SK-N-SH treated with all-trans-retinoic acid at 6 μM for 48 hours (cell line): Measurements from ENCODE around the gene WDR38.

ENCODE experiments used
- ATAC-seq: fragments of 200-7000 bp; cut with Tn5 transposase; 3 replicates; pipeline ENCODE4 v1.9.1; 2020; ENCODE audit warnings: mild to moderate bottlenecking, moderate library complexity
- ARNTL ChIP-seq: fragments of 450-650 bp; formaldehyde crosslinking; IDR thresholded peaks from 2 replicates; pipeline ENCODE4 v1.5.0; 2020; ENCODE audit warnings: low read depth, mild to moderate bottlenecking, moderate library complexity, borderline replicate concordance
- BACH2 ChIP-seq: fragments of 250-450 bp; sonication (Bioruptor Pico); IDR thresholded peaks from 2 replicates; pipeline ENCODE4 v1.9.0; 2021; ENCODE audit warnings: mild to moderate bottlenecking, borderline replicate concordance
- CREB5 ChIP-seq: fragments of 250-450 bp; sonication (Bioruptor Pico); IDR thresholded peaks from 2 replicates; pipeline ENCODE4 v1.5.1; 2020; ENCODE audit warnings: low read depth, mild to moderate bottlenecking, moderate library complexity
- CSDC2 ChIP-seq: fragments of 250-450 bp; sonication (Bioruptor Pico); IDR thresholded peaks from 2 replicates; pipeline ENCODE4 v1.5.0; 2020; ENCODE audit warnings: mild to moderate bottlenecking, moderate library complexity
- ISL1 ChIP-seq: fragments of 250-450 bp; sonication (Bioruptor Pico); IDR thresholded peaks from 2 replicates; pipeline ENCODE4 v2.1.2; 2022; ENCODE audit warnings: mild to moderate bottlenecking, moderate library complexity
- OSR1 ChIP-seq: fragments of 250-450 bp; sonication (Bioruptor Pico); IDR thresholded peaks from 2 replicates; pipeline ENCODE4 v1.8.0; 2022; ENCODE audit warnings: moderate library complexity, mild to moderate bottlenecking, inconsistent platforms
- POU6F1 ChIP-seq: fragments of 250-450 bp; sonication (Bioruptor Pico); IDR thresholded peaks from 2 replicates; pipeline ENCODE4 v1.8.0; 2021; ENCODE audit warnings: low read depth, mild to moderate bottlenecking, moderate library complexity, borderline replicate concordance
- PPARA ChIP-seq: fragments of 250-450 bp; sonication (Bioruptor Pico); IDR thresholded peaks from 2 replicates; pipeline ENCODE4 v1.5.0; 2020; ENCODE audit warnings: mild to moderate bottlenecking, borderline replicate concordance
- RARB ChIP-seq: fragments of 250-450 bp; sonication (Bioruptor Pico); IDR thresholded peaks from 2 replicates; pipeline ENCODE4 v1.8.0; 2021; ENCODE audit warnings: mild to moderate bottlenecking, moderate library complexity
- SNAI2 ChIP-seq: fragments of 250-450 bp; sonication (Bioruptor Pico); IDR thresholded peaks from 2 replicates; pipeline ENCODE4 v1.5.0; 2020; ENCODE audit warnings: mild to moderate bottlenecking, moderate library complexity
- TOX ChIP-seq: fragments of 250-450 bp; sonication (Bioruptor Pico); IDR thresholded peaks from 2 replicates; pipeline ENCODE4 v1.8.0; 2021; ENCODE audit warnings: mild to moderate bottlenecking, moderate library complexity, borderline replicate concordance
- ZFP3 ChIP-seq: fragments of 250-450 bp; sonication (Bioruptor Pico); IDR thresholded peaks from 2 replicates; pipeline ENCODE4 v1.5.0; 2020; ENCODE audit warnings: mild to moderate bottlenecking, moderate library complexity
- ZFP30 ChIP-seq: fragments of 450-650 bp; formaldehyde crosslinking; IDR thresholded peaks from 2 replicates; pipeline ENCODE4 v1.5.0; 2022; ENCODE audit warnings: mild to moderate bottlenecking, moderate library complexity
- ZNF565 ChIP-seq: fragments of 450-650 bp; formaldehyde crosslinking; conservative IDR thresholded peaks from 2 replicates; pipeline ENCODE4 v1.5.0; 2020; ENCODE audit warnings: low read depth, mild to moderate bottlenecking, moderate library complexity
- ZNF70 ChIP-seq: fragments of 450-650 bp; formaldehyde crosslinking; IDR thresholded peaks from 2 replicates; pipeline ENCODE4 v1.5.0; 2020; ENCODE audit warnings: mild to moderate bottlenecking, moderate library complexity
- ZNF8 ChIP-seq: fragments of 450-650 bp; formaldehyde crosslinking; IDR thresholded peaks from 2 replicates; pipeline ENCODE4 v1.5.0; 2020; ENCODE audit warnings: mild to moderate bottlenecking, moderate library complexity
- TF ChIP-seq, protein P1 (sequence below): fragments of 250-450 bp; sonication (Bioruptor Pico); IDR thresholded peaks from 2 replicates; pipeline ENCODE4 v1.5.0; 2020; ENCODE audit warnings: mild to moderate bottlenecking, moderate library complexity
- TF ChIP-seq, protein P2 (sequence below): fragments of 250-450 bp; sonication (Bioruptor Pico); IDR thresholded peaks from 2 replicates; pipeline ENCODE4 v1.8.0; 2020; ENCODE audit warnings: mild to moderate bottlenecking, moderate library complexity, borderline replicate concordance
- TF ChIP-seq, protein P3 (sequence below): fragments of 250-450 bp; sonication (Bioruptor Pico); IDR thresholded peaks from 2 replicates; pipeline ENCODE4 v1.5.1; 2021; ENCODE audit warnings: mild to moderate bottlenecking, moderate library complexity

WDR38 gene

DNA sequence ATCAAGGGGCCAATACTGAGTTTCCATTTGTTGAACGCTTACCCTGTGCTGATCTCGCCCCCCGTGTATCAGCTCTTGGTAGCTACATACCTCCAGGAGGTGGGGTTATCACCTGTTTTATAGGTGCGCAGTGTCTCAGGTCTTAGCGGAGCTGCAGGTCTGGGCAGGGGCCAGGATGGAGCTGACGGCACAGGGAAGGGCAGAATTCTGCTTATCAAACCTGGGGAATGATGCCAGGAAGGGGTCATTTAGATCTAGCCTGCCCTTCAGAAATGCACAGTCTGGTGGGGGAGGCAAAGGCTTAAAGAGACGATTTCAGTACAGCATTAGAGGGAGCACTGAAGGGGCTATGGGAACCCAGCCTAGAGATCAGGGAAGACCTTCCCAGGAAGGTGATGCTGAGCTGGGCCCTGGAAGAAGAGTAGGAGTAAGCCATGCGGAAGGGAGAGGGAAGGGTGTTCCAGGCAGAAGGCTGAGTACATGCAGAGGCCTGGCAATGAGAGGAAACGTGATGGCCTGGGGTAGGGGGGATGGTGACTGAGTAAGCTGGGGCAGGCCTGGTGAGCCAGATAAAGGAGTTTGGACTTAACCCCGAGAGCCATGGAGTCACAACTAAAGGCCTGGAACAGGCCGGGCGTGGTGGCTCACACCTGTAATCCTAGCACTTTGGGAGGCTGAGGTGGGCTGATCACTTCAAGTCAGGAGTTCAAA is 44.9 kb upstream of the WDR38 start:
- no peak for ATAC-seq
- TF ChIP-seq, protein P1, sequence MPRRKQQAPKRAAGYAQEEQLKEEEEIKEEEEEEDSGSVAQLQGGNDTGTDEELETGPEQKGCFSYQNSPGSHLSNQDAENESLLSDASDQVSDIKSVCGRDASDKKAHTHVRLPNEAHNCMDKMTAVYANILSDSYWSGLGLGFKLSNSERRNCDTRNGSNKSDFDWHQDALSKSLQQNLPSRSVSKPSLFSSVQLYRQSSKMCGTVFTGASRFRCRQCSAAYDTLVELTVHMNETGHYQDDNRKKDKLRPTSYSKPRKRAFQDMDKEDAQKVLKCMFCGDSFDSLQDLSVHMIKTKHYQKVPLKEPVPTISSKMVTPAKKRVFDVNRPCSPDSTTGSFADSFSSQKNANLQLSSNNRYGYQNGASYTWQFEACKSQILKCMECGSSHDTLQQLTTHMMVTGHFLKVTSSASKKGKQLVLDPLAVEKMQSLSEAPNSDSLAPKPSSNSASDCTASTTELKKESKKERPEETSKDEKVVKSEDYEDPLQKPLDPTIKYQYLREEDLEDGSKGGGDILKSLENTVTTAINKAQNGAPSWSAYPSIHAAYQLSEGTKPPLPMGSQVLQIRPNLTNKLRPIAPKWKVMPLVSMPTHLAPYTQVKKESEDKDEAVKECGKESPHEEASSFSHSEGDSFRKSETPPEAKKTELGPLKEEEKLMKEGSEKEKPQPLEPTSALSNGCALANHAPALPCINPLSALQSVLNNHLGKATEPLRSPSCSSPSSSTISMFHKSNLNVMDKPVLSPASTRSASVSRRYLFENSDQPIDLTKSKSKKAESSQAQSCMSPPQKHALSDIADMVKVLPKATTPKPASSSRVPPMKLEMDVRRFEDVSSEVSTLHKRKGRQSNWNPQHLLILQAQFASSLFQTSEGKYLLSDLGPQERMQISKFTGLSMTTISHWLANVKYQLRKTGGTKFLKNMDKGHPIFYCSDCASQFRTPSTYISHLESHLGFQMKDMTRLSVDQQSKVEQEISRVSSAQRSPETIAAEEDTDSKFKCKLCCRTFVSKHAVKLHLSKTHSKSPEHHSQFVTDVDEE, result no peak
- TF ChIP-seq ARNTL (CRISPR knock-in tag), result no peak
- TF ChIP-seq, protein P2, sequence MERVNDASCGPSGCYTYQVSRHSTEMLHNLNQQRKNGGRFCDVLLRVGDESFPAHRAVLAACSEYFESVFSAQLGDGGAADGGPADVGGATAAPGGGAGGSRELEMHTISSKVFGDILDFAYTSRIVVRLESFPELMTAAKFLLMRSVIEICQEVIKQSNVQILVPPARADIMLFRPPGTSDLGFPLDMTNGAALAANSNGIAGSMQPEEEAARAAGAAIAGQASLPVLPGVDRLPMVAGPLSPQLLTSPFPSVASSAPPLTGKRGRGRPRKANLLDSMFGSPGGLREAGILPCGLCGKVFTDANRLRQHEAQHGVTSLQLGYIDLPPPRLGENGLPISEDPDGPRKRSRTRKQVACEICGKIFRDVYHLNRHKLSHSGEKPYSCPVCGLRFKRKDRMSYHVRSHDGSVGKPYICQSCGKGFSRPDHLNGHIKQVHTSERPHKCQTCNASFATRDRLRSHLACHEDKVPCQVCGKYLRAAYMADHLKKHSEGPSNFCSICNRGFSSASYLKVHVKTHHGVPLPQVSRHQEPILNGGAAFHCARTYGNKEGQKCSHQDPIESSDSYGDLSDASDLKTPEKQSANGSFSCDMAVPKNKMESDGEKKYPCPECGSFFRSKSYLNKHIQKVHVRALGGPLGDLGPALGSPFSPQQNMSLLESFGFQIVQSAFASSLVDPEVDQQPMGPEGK (CRISPR knock-in tag), result no peak
- TF ChIP-seq, all 23 proteins: peak for 0

- TF ChIP-seq, protein P2 (CRISPR knock-in tag), result no peak
- no peak for TF ChIP-seq SNAI2 (CRISPR knock-in tag)
- no peak for TF ChIP-seq OSR1
- TF ChIP-seq BACH2 (CRISPR knock-in tag), result no peak
- TF ChIP-seq, protein P3, sequence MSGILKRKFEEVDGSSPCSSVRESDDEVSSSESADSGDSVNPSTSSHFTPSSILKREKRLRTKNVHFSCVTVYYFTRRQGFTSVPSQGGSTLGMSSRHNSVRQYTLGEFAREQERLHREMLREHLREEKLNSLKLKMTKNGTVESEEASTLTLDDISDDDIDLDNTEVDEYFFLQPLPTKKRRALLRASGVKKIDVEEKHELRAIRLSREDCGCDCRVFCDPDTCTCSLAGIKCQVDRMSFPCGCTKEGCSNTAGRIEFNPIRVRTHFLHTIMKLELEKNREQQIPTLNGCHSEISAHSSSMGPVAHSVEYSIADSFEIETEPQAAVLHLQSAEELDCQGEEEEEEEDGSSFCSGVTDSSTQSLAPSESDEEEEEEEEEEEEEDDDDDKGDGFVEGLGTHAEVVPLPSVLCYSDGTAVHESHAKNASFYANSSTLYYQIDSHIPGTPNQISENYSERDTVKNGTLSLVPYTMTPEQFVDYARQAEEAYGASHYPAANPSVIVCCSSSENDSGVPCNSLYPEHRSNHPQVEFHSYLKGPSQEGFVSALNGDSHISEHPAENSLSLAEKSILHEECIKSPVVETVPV (CRISPR knock-in tag), result no peak
- no peak for TF ChIP-seq PPARA (CRISPR knock-in tag)
- no peak for TF ChIP-seq ZNF8 (CRISPR knock-in tag)
- TF ChIP-seq ISL1, result no peak
- no peak for TF ChIP-seq TOX (CRISPR knock-in tag)
- no peak for TF ChIP-seq RARB (CRISPR knock-in tag)
- no peak for TF ChIP-seq POU6F1 (CRISPR knock-in tag)
- no peak for TF ChIP-seq ZNF565 (CRISPR knock-in tag)
- no peak for TF ChIP-seq ZNF70 (CRISPR knock-in tag)
- no peak for TF ChIP-seq ZFP3 (CRISPR knock-in tag)
- no peak for TF ChIP-seq ARNTL (CRISPR knock-in tag)
- no peak for TF ChIP-seq CREB5 (CRISPR knock-in tag)
- TF ChIP-seq ZFP30 (CRISPR knock-in tag), result no peak
- no peak for TF ChIP-seq CSDC2
- ATAC-seq, result no peak
Measured at GRCh38 chr9:124809211-124809610, 44.0 kb upstream of the WDR38 start.
